PC-3 (cell line): ENCODE results near the gene DLGAP3. TPM values are rescaled to one million over a fixed set of nuclear protein-coding genes. Genes with fewer than 3 reads are reported as not detected.

Source experiments
- ATAC-seq: fragments of 200-7000 bp; cut with Tn5 transposase; 2 replicates; pipeline ENCODE4 v1.9.1; 2020; ENCODE audit warnings: mild to moderate bottlenecking, moderate library complexity
- BruUV-seq: library from RNA; stranded (reverse); fragments of 400-500 nt; replicated peaks from 2 replicates; lab custom pipeline; 2021; lab: Mats Ljungman, UMichigan
- CTCF ChIA-PET: fragments of 300-600 bp; sonication (Branson Sonifier 250); formaldehyde crosslinking; loops from one replicate; lab custom pipeline; 2022; ENCODE audit warnings: antibody characterized with exemption; lab: Charles Lee
- POLR2A ChIA-PET: fragments of 300-600 bp; sonication (Branson Sonifier 250); formaldehyde crosslinking; loops from one replicate; lab custom pipeline; 2022; ENCODE audit warnings: antibody characterized with exemption; ENCODE audit not compliant: unreplicated experiment; lab: Charles Lee
- DNase-seq: peaks from one replicate; pipeline ENCODE4 v3.0.0-alpha.2; 2015
- H2AFZ ChIP-seq: fragments of 300-600 bp; sonication (generic); 2 replicates; pipeline ENCODE4 v1.6.0; 2016; ENCODE audit warnings: antibody characterized with exemption, low read length
- H3F3A ChIP-seq: fragments of 300-600 bp; sonication (generic); one replicate; pipeline ENCODE4 v1.6.0; 2017; ENCODE audit warnings: antibody characterized with exemption, low read length, control low read depth, mild to moderate bottlenecking; ENCODE audit not compliant: unreplicated experiment
- H3K27ac ChIP-seq: fragments of 300-600 bp; sonication (generic); 2 replicates; pipeline ENCODE4 v1.5.1; 2016; ENCODE audit warnings: mild to moderate bottlenecking, low read length
- H3K27me3 ChIP-seq: fragments of 300-600 bp; sonication (generic); 2 replicates; pipeline ENCODE4 v1.6.1; 2016; ENCODE audit warnings: low read length, mixed read lengths
- H3K36me3 ChIP-seq: fragments of 300-600 bp; sonication (generic); 2 replicates; pipeline ENCODE4 v1.6.1; 2016; ENCODE audit warnings: low read depth, mixed run types, low read length, mixed read lengths
- H3K4me1 ChIP-seq: fragments of 300-600 bp; sonication (generic); 2 replicates; pipeline ENCODE4 v1.5.1; 2016; ENCODE audit warnings: low read length; ENCODE audit not compliant: insufficient read depth
- H3K4me2 ChIP-seq: fragments of 300-600 bp; sonication (generic); 2 replicates; pipeline ENCODE4 v1.6.0; 2016; ENCODE audit warnings: low read length
- H3K4me3 ChIP-seq: fragments of 300-600 bp; sonication (generic); 2 replicates; pipeline ENCODE4 v1.5.1; 2016; ENCODE audit warnings: mild to moderate bottlenecking, low read length, mixed read lengths
- H3K79me2 ChIP-seq: fragments of 300-600 bp; sonication (generic); 2 replicates; pipeline ENCODE4 v1.6.1; 2017; ENCODE audit warnings: low read length, mixed read lengths
- H3K9ac ChIP-seq: fragments of 300-600 bp; sonication (generic); 2 replicates; pipeline ENCODE4 v1.6.0; 2016; ENCODE audit warnings: mild to moderate bottlenecking, low read length
- H3K9me2 ChIP-seq: fragments of 300-600 bp; sonication (generic); replicated peaks from 2 replicates; pipeline ENCODE4 v1.6.1; 2016; ENCODE audit warnings: mixed run types, low read length, mixed read lengths
- H3K9me3 ChIP-seq: fragments of 300-600 bp; sonication (generic); 2 replicates; pipeline ENCODE4 v1.6.1; 2016; ENCODE audit warnings: low read length, mixed read lengths
- H4K20me1 ChIP-seq: fragments of 300-600 bp; sonication (generic); 2 replicates; pipeline ENCODE4 v1.6.1; 2016; ENCODE audit warnings: low read length, mixed read lengths
- EZH2 ChIP-seq: fragments of 300-600 bp; sonication (generic); IDR thresholded peaks from one replicate; pipeline ENCODE4 v1.6.1; 2017; ENCODE audit warnings: antibody characterized with exemption, mild to moderate bottlenecking, low read length; ENCODE audit not compliant: unreplicated experiment
- EZH2phosphoT487 ChIP-seq: fragments of 300-600 bp; sonication (generic); IDR thresholded peaks from 2 replicates; pipeline ENCODE4 v1.6.1; 2018; ENCODE audit warnings: mild to moderate bottlenecking, antibody characterized with exemption, low read length, borderline replicate concordance
- intact Hi-C: fragments of 100-400 bp; cut with micrococcal nuclease; formaldehyde crosslinking; loops from 2 replicates; pipeline ENCODE4 v1.9.0; 2023
- total RNA-seq: library from RNA; depleted of rRNA; stranded (reverse); fragments of >200 nt; gene quantifications from 2 replicates; pipeline ENCODE4 v1.2.3, GENCODE V29; 2014; rRNA removed
- TF ChIP-seq, protein P1 (sequence below): fragments of 300-600 bp; sonication (generic); conservative IDR thresholded peaks from 2 replicates; pipeline ENCODE4 v1.5.1; 2017; ENCODE audit warnings: antibody characterized with exemption, low read depth, mild to moderate bottlenecking, low read length

DLGAP3 gene
- total RNA-seq, 1 experiment from 2014 or later = not detected

DNA sequence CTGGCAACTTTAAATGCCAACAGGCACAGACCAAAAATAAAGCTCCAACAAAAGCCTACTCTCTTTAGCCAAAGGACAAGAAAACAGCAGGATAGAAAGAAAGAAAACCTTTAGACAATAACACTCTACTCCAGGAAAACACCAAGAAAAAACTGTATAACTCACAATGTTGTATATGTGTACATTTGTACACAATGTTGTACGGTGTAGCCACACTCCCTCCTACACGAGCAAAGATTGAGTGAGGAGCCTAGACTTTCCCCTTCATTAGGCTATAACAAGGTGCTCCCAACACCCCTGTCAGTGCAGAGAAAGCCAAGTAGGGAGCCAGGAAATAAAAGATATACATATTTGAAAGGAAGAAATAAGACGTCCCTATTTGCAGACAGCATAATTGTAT lies 112.7 kb downstream of the DLGAP3 start:
- no TSS peak for BruUV-seq
- Histone ChIP-seq H3K79me2 (no peaks in the 10 kb centered on the region), H3K9me2 (no peaks in the 10 kb centered on the region), H4K20me1 (no peaks in the 10 kb centered on the region), H3K36me3 (no peaks in the 10 kb centered on the region), H3K4me3 (no peak overlapping the region), H3K27me3 (no peaks in the 10 kb centered on the region), H3F3A (no peaks in the 10 kb centered on the region), H3K4me2 (no peak overlapping the region), H2AFZ (no peak overlapping the region), H3K9me3 (no peaks in the 10 kb centered on the region), H3K4me1 (no peaks in the 10 kb centered on the region), H3K27ac (no peak overlapping the region), H3K9ac (no peak overlapping the region)
- no peak for DNase-seq
- ChIA-PET CTCF (no interaction called here), POLR2A (interaction anchor here (0.7 kb wide), 1 partner anchor 586 kb away, joined by 6 read pairs; no protein-coding TSS in a partner anchor)
- TF ChIP-seq EZH2 (no peak), EZH2phosphoT487 (no peak)
- TF ChIP-seq, protein P1, sequence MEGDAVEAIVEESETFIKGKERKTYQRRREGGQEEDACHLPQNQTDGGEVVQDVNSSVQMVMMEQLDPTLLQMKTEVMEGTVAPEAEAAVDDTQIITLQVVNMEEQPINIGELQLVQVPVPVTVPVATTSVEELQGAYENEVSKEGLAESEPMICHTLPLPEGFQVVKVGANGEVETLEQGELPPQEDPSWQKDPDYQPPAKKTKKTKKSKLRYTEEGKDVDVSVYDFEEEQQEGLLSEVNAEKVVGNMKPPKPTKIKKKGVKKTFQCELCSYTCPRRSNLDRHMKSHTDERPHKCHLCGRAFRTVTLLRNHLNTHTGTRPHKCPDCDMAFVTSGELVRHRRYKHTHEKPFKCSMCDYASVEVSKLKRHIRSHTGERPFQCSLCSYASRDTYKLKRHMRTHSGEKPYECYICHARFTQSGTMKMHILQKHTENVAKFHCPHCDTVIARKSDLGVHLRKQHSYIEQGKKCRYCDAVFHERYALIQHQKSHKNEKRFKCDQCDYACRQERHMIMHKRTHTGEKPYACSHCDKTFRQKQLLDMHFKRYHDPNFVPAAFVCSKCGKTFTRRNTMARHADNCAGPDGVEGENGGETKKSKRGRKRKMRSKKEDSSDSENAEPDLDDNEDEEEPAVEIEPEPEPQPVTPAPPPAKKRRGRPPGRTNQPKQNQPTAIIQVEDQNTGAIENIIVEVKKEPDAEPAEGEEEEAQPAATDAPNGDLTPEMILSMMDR = no peak
- ATAC-seq = no peak
- intact Hi-C loops = no loop called here

DNA sequence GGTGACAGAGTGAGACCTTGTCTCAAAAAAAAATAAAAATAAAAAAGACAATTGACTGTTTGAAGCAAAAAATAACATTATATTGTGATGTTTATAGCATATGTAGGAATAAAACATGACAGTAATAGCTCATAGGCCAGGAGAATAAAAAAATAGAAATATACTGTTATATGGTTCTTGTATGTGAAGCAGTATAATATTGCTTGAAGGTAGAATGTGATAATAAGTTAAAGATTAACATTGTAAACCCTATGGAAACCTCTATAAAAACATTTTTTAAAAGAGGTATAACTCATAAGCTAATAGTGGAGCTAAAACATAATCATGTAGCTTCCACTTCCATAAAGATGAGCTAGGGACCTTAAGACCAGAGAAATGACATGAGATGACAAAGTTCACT lies 113.1 kb downstream of the DLGAP3 start:
- no peaks in the 10 kb centered on the region for H3K27me3 ChIP-seq
- H3K9me2 ChIP-seq = no peaks in the 10 kb centered on the region
- intact Hi-C loops = no loop called here
- no TSS peak for BruUV-seq
- TF ChIP-seq, protein P1 = no peak
- TF ChIP-seq EZH2phosphoT487 (no peak), EZH2 (no peak)
- no peak overlapping the region for H2AFZ ChIP-seq
- H3K36me3 ChIP-seq = no peaks in the 10 kb centered on the region
- H3K4me2 ChIP-seq = no peak overlapping the region
- ChIA-PET POLR2A (interaction anchor here (0.7 kb wide), 1 partner anchor 586 kb away, joined by 6 read pairs; no protein-coding TSS in a partner anchor), CTCF (interaction anchor here (0.5 kb wide), 1 partner anchor 25 kb away, joined by 3 read pairs; no protein-coding TSS in a partner anchor)
- H3K9ac ChIP-seq = no peak overlapping the region
- H3K79me2 ChIP-seq = no peaks in the 10 kb centered on the region
- no peak overlapping the region for H3K27ac ChIP-seq
- H3K4me3 ChIP-seq = no peak overlapping the region
- H3K4me1 ChIP-seq = no peaks in the 10 kb centered on the region
- H3F3A ChIP-seq = no peaks in the 10 kb centered on the region
- no peaks in the 10 kb centered on the region for H3K9me3 ChIP-seq
- ATAC-seq (no peak), DNase-seq (no peak)
- no peaks in the 10 kb centered on the region for H4K20me1 ChIP-seq

Other genes starting within 250 kb of the DLGAP3 start
- gene GJB5, start 174.6 kb downstream of the DLGAP3 start, total RNA-seq = 7.2 and 8.1 TPM in 2 replicates
- 0.12 TPM in 1 of 2 replicates, not detected in the other for gene GJB4, start 169.9 kb downstream of the DLGAP3 start, total RNA-seq
- gene GJB3, start 148.4 kb downstream of the DLGAP3 start, total RNA-seq = 89.9 and 97.9 TPM in 2 replicates
- not detected in 2 replicates for gene GJA4, start 136.7 kb downstream of the DLGAP3 start, total RNA-seq
- 47.2 and 53.0 TPM in 2 replicates for gene SMIM12, start 69.9 kb downstream of the DLGAP3 start, total RNA-seq
- gene TMEM35B, start 55.7 kb upstream of the DLGAP3 start, total RNA-seq = 10.7 and 10.9 TPM in 2 replicates
- gene ZMYM6, start 102.3 kb upstream of the DLGAP3 start, total RNA-seq = 11.8 and 14.4 TPM in 2 replicates
- gene ZMYM1, start 149.7 kb upstream of the DLGAP3 start, total RNA-seq = 13.6 and 17.0 TPM in 2 replicates